Measurements from ENCODE around the gene MAPK11. TPM values are rescaled to one million over a fixed set of nuclear protein-coding genes. Genes with fewer than 3 reads are reported as not detected.

MAPK11 gene
- polyA plus RNA-seq, 1 donor (not counting 4 experiments of a cell fraction or from before 2014, with no cell fraction given): 4.6 TPM

DNA sequence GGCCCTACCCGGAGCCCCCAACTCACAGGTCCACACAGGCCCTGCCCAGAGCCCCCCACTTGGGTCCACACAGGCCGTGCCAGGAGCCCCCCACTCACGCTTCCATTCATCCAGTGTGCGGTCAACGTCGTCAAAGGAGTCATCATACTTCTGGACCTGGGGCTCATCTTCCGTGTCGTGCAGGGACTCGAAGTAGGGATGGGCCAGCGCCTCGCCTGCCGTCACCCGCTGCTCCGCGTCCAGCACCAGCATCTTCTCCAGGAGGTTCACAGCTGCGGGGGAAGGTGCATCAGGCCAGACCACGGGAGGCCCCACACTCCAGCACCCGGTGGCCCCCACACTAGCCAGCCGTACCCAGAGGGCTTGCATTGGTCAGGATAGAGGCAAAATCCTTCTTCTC is 15.1 kb downstream of the MAPK11 start:
- dilution Hi-C loops (cut with MboI; ENCODE audit: extremely low pct_ligation_motif_present, low sequenced_read_pairs): no loop called here
- no peak overlapping the region for H3K27ac ChIP-seq (ENCODE audit: control insufficient read depth, insufficient read depth, low read length)
- no peak overlapping the region for H2AFZ ChIP-seq (ENCODE audit: control insufficient read depth, low read length)
- H3K9me3 ChIP-seq (ENCODE audit: control insufficient read depth, low read depth, low read length): no peaks in the 10 kb centered on the region
- TF ChIP-seq, protein P1, sequence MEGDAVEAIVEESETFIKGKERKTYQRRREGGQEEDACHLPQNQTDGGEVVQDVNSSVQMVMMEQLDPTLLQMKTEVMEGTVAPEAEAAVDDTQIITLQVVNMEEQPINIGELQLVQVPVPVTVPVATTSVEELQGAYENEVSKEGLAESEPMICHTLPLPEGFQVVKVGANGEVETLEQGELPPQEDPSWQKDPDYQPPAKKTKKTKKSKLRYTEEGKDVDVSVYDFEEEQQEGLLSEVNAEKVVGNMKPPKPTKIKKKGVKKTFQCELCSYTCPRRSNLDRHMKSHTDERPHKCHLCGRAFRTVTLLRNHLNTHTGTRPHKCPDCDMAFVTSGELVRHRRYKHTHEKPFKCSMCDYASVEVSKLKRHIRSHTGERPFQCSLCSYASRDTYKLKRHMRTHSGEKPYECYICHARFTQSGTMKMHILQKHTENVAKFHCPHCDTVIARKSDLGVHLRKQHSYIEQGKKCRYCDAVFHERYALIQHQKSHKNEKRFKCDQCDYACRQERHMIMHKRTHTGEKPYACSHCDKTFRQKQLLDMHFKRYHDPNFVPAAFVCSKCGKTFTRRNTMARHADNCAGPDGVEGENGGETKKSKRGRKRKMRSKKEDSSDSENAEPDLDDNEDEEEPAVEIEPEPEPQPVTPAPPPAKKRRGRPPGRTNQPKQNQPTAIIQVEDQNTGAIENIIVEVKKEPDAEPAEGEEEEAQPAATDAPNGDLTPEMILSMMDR (optimal IDR thresholded peaks at IDR 0.05 in 1 of 3, IDR thresholded peaks at IDR 0.05 in 1 of 3, conservative IDR thresholded peaks at IDR 0.05 in 1 of 3; ENCODE audit: extremely low read depth in 1 of 3, insufficient read depth in 2 of 3, low read length in 3 of 3): no peak
- TF ChIP-seq EZH2 (IDR thresholded peaks at IDR 0.05; ENCODE audit: low read length): no peak
- peaks cover 5% of the 10 kb centered on the region for H3K4me1 ChIP-seq (ENCODE audit: control insufficient read depth, extremely low read depth, insufficient read depth, low read length)
- H3K36me3 ChIP-seq (ENCODE audit: control insufficient read depth in 2 of 2, extremely low read depth in 1 of 2, insufficient read depth in 2 of 2, low read length in 2 of 2): peaks cover 0 to 5% of the 10 kb centered on the region in 2 experiments
- H3K9ac ChIP-seq (ENCODE audit: control insufficient read depth, extremely low read depth, insufficient read depth, low read length): no peak overlapping the region
- DNase-seq (ENCODE audit: low read depth, low spot score) (no peak), FAIRE-seq (no peak)
- H4K20me1 ChIP-seq (ENCODE audit: control insufficient read depth, extremely low read depth, insufficient read depth, low read length): no peaks in the 10 kb centered on the region
- H3K4me3 ChIP-seq (ENCODE audit: control insufficient read depth in 2 of 3, extremely low read depth in 1 of 3, insufficient read depth in 2 of 3, low read depth in 1 of 3, low read length in 3 of 3): no peak overlapping the region
- no peaks in the 10 kb centered on the region for H3K9me1 ChIP-seq (ENCODE audit: control insufficient read depth, extremely low read depth, insufficient read depth, low read length)
- no peak overlapping the region for H3K4me2 ChIP-seq (ENCODE audit: control insufficient read depth, extremely low read depth, insufficient read depth, low read depth, low read length)
- no peaks in the 10 kb centered on the region for H3K27me3 ChIP-seq (ENCODE audit: control insufficient read depth, extremely low read depth, insufficient read depth, low read length)
- H3K79me2 ChIP-seq (ENCODE audit: control insufficient read depth, insufficient read depth, low read length): no peaks in the 10 kb centered on the region

DNA sequence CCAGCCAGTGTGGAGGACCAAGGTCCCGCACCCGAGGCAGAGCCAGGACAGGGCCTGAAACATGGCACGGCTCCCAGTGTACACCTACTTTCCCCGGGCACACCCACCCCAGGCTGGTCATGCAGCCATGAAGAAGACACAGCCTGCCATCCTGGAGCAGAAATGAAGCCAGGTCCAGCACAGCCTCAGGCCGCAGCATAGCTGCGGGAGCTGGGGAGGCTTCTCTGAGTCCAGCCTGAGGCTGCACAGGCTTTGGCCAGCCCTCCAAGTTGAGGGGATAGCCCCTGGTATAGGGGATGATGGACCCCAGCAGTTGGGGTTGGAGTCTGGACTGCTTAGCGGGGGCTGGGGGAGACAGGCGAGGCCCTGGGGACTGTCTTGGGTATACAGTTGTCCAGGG is 16.2 kb downstream of the MAPK11 start:
- FAIRE-seq (no peak), DNase-seq (ENCODE audit: low read depth, low spot score) (no peak)
- Histone ChIP-seq H3K4me3 (ENCODE audit: control insufficient read depth in 2 of 3, extremely low read depth in 1 of 3, insufficient read depth in 2 of 3, low read depth in 1 of 3, low read length in 3 of 3) (no peak overlapping the region), H3K4me2 (ENCODE audit: control insufficient read depth, extremely low read depth, insufficient read depth, low read depth, low read length) (no peak overlapping the region), H3K79me2 (ENCODE audit: control insufficient read depth, insufficient read depth, low read length) (no peaks in the 10 kb centered on the region), H2AFZ (ENCODE audit: control insufficient read depth, low read length) (no peak overlapping the region), H3K36me3 (ENCODE audit: control insufficient read depth in 2 of 2, extremely low read depth in 1 of 2, insufficient read depth in 2 of 2, low read length in 2 of 2) (peaks cover 3 to 5% of the 10 kb centered on the region in 2 experiments), H3K9ac (ENCODE audit: control insufficient read depth, extremely low read depth, insufficient read depth, low read length) (no peak overlapping the region), H3K27ac (ENCODE audit: control insufficient read depth, insufficient read depth, low read length) (no peak overlapping the region), H4K20me1 (ENCODE audit: control insufficient read depth, extremely low read depth, insufficient read depth, low read length) (no peaks in the 10 kb centered on the region), H3K4me1 (ENCODE audit: control insufficient read depth, extremely low read depth, insufficient read depth, low read length) (peaks cover 6% of the 10 kb centered on the region), H3K9me3 (ENCODE audit: control insufficient read depth, low read depth, low read length) (no peaks in the 10 kb centered on the region), H3K27me3 (ENCODE audit: control insufficient read depth, extremely low read depth, insufficient read depth, low read length) (no peaks in the 10 kb centered on the region), H3K9me1 (ENCODE audit: control insufficient read depth, extremely low read depth, insufficient read depth, low read length) (no peaks in the 10 kb centered on the region)
- no peak for TF ChIP-seq EZH2 (IDR thresholded peaks at IDR 0.05; ENCODE audit: low read length)
- TF ChIP-seq, protein P1 (optimal IDR thresholded peaks at IDR 0.05 in 1 of 3, IDR thresholded peaks at IDR 0.05 in 1 of 3, conservative IDR thresholded peaks at IDR 0.05 in 1 of 3; ENCODE audit: extremely low read depth in 1 of 3, insufficient read depth in 2 of 3, low read length in 3 of 3): no peak
- dilution Hi-C loops (cut with MboI; ENCODE audit: extremely low pct_ligation_motif_present, low sequenced_read_pairs): no loop called here

All from keratinocyte (primary cell).